HFF-Myc (cell line): ENCODE results near the gene TMEM200C.

Experiments
- DNase-seq: peaks from one replicate; pipeline ENCODE4 v3.0.0-alpha.2; 2011; ENCODE audit warnings: low read depth; ENCODE audit errors: extremely low read depth
- H3K4me3 ChIP-seq: replicated peaks from 2 replicates; pipeline ENCODE4 v1.5.1; 2011; ENCODE audit warnings: low read depth, mild to moderate bottlenecking, control low read depth, low read length
- TF ChIP-seq, protein P1 (sequence below): IDR thresholded peaks from 2 replicates; pipeline ENCODE4 v1.5.1; 2012; ENCODE audit warnings: mild to moderate bottlenecking, low read depth, low read length, control low read depth; ENCODE audit errors: missing control alignments

Gene TMEM200C

DNA sequence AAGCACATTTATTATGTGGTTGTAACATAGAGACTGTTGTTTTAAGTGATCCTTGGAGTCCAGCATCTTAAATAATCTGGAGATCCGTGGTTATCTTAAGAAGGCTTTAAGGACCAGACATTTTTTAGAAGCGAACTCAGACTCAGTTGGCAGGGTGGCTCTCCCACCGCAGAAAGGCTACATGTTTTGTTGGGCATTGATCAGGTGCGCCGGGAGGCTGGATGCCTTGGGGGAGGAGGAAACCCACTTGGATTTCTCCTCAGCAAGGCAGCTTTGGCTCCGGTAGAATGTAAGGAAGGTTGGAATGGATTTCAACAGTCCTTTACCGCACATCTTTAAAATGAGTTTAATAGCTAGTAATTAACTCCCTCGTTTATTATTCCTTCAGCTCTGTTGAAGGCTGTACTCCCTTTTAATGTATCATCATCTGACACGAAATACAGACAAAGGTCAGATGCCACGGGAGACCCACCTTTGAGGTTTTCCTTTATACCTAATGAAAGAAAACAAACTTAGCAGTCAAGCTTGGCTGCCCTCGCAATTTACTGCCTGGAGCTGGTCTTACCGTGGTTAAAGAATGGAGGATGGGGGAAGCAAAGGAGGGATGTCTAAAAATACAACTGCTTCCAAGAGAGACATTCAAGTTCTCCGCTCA is 1.2 kb downstream of the TMEM200C start:
- H3K4me3 ChIP-seq, result no peak overlapping the region
- TF ChIP-seq, protein P1, sequence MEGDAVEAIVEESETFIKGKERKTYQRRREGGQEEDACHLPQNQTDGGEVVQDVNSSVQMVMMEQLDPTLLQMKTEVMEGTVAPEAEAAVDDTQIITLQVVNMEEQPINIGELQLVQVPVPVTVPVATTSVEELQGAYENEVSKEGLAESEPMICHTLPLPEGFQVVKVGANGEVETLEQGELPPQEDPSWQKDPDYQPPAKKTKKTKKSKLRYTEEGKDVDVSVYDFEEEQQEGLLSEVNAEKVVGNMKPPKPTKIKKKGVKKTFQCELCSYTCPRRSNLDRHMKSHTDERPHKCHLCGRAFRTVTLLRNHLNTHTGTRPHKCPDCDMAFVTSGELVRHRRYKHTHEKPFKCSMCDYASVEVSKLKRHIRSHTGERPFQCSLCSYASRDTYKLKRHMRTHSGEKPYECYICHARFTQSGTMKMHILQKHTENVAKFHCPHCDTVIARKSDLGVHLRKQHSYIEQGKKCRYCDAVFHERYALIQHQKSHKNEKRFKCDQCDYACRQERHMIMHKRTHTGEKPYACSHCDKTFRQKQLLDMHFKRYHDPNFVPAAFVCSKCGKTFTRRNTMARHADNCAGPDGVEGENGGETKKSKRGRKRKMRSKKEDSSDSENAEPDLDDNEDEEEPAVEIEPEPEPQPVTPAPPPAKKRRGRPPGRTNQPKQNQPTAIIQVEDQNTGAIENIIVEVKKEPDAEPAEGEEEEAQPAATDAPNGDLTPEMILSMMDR, result no peak
- no peak for DNase-seq

DNA sequence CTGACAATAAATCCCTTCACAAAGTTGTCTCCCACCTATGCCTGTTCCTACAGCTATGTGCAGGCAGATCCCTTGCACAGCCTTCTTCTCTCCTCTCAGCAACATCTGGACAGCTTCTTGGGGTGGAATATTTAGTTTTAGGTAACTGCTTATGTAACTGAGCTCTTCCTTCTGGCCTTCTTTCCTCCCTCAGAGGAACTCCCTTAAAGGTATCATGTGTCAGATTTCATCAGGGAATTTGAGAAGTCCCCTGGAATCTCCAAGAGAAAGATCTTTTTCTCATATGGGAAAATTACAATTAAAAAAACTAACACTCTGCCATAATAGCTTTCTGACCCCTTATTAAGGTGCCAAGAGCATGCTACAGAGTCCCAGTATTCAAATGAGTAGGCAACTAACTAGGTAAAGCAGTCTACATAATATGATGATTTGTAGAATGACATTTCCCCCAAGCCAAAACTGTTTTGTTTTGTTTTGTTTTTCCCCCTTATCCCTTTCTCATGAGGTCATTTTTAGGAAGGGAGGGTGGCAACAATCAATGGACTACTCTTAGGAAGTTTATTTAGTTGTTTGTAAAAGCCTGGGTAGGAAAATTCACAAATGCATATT is 2.4 kb downstream of the TMEM200C start:
- TF ChIP-seq, protein P1, result no peak
- DNase-seq, result no peak
- H3K4me3 ChIP-seq, result no peak overlapping the region

DNA sequence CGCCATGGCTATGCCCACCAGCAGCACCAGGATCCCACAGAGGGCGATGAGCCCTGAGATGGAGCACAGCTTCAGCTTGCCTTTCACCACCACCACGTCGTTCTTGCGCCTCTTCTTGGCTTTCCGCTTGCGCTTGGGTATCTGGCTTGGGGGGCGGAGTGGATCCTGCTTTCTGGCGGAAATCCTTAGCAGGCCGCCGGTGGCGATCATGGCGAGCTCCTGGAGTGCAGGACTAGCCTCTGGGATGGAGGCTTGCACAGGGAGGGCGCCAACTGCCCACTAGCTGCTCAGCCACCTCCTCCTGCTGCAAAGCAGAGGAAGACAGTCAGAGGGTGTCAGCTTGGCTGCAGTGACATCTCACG is 3.5 kb downstream of the TMEM200C start:
- TF ChIP-seq, protein P1, result no peak
- no peak for DNase-seq
- H3K4me3 ChIP-seq, result no peak overlapping the region

GRCh38 chr18:5891184-5891853 is 4.0 kb downstream of the TMEM200C start:
- no peak overlapping the region for H3K4me3 ChIP-seq
- TF ChIP-seq, protein P1, result no peak
- DNase-seq, result no peak

- TF ChIP-seq, protein P1, result peak; percentile 3
- H3K4me3 ChIP-seq, result no peak overlapping the region
- DNase-seq, result no peak
Measured at GRCh38 chr18:5890331-5891183, 4.8 kb downstream of the TMEM200C start.

DNA sequence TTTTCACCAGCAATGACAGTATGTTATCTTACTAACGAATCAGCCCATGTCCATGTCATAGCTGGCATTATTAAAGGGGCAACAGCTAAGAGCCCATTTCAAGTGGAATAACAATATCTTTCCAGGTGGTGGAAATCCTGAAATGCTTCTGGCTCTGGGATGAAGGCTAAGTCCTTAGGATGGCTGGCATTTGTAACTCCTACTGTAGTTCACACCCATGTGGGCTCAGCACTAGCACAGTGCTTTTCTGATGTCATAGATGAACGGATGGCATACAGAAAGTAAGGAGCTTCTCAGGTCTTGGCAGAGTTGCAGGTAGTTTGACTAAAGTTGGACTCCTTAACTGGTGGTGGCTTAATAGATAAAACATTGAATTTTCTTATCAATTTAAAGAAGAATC is 10.0 kb downstream of the TMEM200C start:
- TF ChIP-seq, protein P1, result no peak
- no peak for DNase-seq

More for the DNA sequence above, 10.0 kb downstream of the TMEM200C start:
- H3K4me3 ChIP-seq, result no peak overlapping the region
